DMS114 treated with DMSO at 0.1 percent for 48 hours (cell line): ENCODE data around the gene SLC35E1.

Experiments used
- DNase-seq: peaks from one replicate; lab custom pipeline; 2025; ENCODE audit not compliant: unreplicated experiment; lab: John Stamatoyannopoulos, UW

The SLC35E1 gene

GRCh38 chr19:16582486-16583261 lies 10.5 kb upstream of the SLC35E1 start:
- no peak for DNase-seq

- no peak for DNase-seq
Measured at GRCh38 chr19:16581971-16582343, 9.7 kb upstream of the SLC35E1 start.

- DNase-seq = no peak
Measured at GRCh38 chr19:16581145-16581970, 9.1 kb upstream of the SLC35E1 start.

- no peak for DNase-seq
Measured at GRCh38 chr19:16579381-16579780, 7.2 kb upstream of the SLC35E1 start.

GRCh38 chr19:16577531-16577985 lies 5.3 kb upstream of the SLC35E1 start:
- no peak for DNase-seq

GRCh38 chr19:16576690-16577530 lies 4.7 kb upstream of the SLC35E1 start:
- no peak for DNase-seq

- DNase-seq = no peak
Measured at GRCh38 chr19:16575861-16576689, 3.9 kb upstream of the SLC35E1 start.

GRCh38 chr19:16575282-16575681 lies 3.1 kb upstream of the SLC35E1 start:
- no peak for DNase-seq

GRCh38 chr19:16573925-16574324 lies 1.7 kb upstream of the SLC35E1 start:
- no peak for DNase-seq

- no peak for DNase-seq
Measured at GRCh38 chr19:16573296-16573695, 1.1 kb upstream of the SLC35E1 start.

GRCh38 chr19:16571822-16572331 lies 338 bp downstream of the SLC35E1 start:
- DNase-seq = no peak

GRCh38 chr19:16571283-16571682 lies 932 bp downstream of the SLC35E1 start:
- DNase-seq = peak; percentile 11

- no peak for DNase-seq
Measured at GRCh38 chr19:16569609-16570320, 2.5 kb downstream of the SLC35E1 start.

GRCh38 chr19:16566702-16567101 lies 5.5 kb downstream of the SLC35E1 start:
- DNase-seq = no peak

- DNase-seq = no peak
Measured at GRCh38 chr19:16566161-16566560, 6.1 kb downstream of the SLC35E1 start.

- DNase-seq = no peak
Measured at GRCh38 chr19:16564842-16565241, 7.4 kb downstream of the SLC35E1 start.

- DNase-seq = no peak
Measured at GRCh38 chr19:16562608-16563025, 9.6 kb downstream of the SLC35E1 start.

- no peak for DNase-seq
Measured at GRCh38 chr19:16561382-16561781, 10.8 kb downstream of the SLC35E1 start.

- DNase-seq = no peak
Measured at GRCh38 chr19:16559780-16560276, 12.4 kb downstream of the SLC35E1 start.
